Keratinocyte (primary cell): Measurements from ENCODE around the gene ALG12.

ENCODE experiments used
- CTCF ChIP-seq, 3 experiments: IDR thresholded peaks in 1 of 3; conservative IDR thresholded peaks in 1 of 3; optimal IDR thresholded peaks in 1 of 3; 2 replicates in 2 of 3; 3 replicates in 1 of 3; pipeline versions ENCODE3 to v1.5.1; 2011; ENCODE audit warnings: low read length in 3 of 3, mild to moderate bottlenecking in 3 of 3, moderate library complexity in 2 of 3, control low read depth in 1 of 3, inconsistent platforms in 1 of 3; ENCODE audit not compliant: insufficient read depth in 2 of 3; ENCODE audit errors: extremely low read depth in 1 of 3
- EZH2 ChIP-seq: IDR thresholded peaks from one replicate; pipeline ENCODE4 v1.6.1; 2012; ENCODE audit warnings: inconsistent platforms, mild to moderate bottlenecking, low read length, moderate library complexity

- TF ChIP-seq EZH2 (no peak), CTCF (optimal IDR thresholded peaks at IDR 0.05 in 1 of 3, IDR thresholded peaks at IDR 0.05 in 1 of 3, conservative IDR thresholded peaks at IDR 0.05 in 1 of 3; ENCODE audit: extremely low read depth in 1 of 3, insufficient read depth in 2 of 3, low read length in 3 of 3) (peak in 2 of 3 experiments; percentile 57 to 94)
Observed at GRCh38 chr22:49929211-49929979, 11.2 kb upstream of the ALG12 start.
